ENCODE data around the gene DIO1.
A peak's percentile ranks its signal among the peaks of the same experiment; 100 is the strongest.

Gene DIO1

GRCh38 chr1:53909946-53910345 is 16.0 kb downstream of the DIO1 start:
- H3K36me3 ChIP-seq (ENCODE audit: control insufficient read depth in 1 of 2, insufficient read depth in 2 of 2, low read depth in 1 of 2, low read length in 2 of 2) = peaks cover 14 to 18% of the 10 kb centered on the region in 2 experiments
- H3K79me1 ChIP-seq (replicated peaks; ENCODE audit: low read length, poor library complexity, severe bottlenecking) = no peaks in the 10 kb centered on the region
- H3K14ac ChIP-seq (ENCODE audit: low read length in 2 of 2) = no peak overlapping the region
- H2BK5ac ChIP-seq (ENCODE audit: low read depth, low read length, poor library complexity, severe bottlenecking) = no peak overlapping the region
- H4K91ac ChIP-seq (ENCODE audit: low read length) = no peak overlapping the region
- H3K27me3 ChIP-seq (ENCODE audit: control insufficient read depth in 1 of 2, insufficient read depth in 1 of 2, low read length in 2 of 2) = no peaks in the 10 kb centered on the region
- H2BK120ac ChIP-seq (ENCODE audit: low read depth, low read length) = no peak overlapping the region
- H3K18ac ChIP-seq (ENCODE audit: low read depth in 1 of 2, low read length in 2 of 2) = no peak overlapping the region
- DNase-seq = peak; percentile 19
- H3K4me3 ChIP-seq (ENCODE audit: insufficient read depth in 1 of 2, low read depth in 1 of 2, low read length in 2 of 2) = no peak overlapping the region
- no peaks in the 10 kb centered on the region for H3K9me3 ChIP-seq (ENCODE audit: control insufficient read depth, low read length)
- H4K8ac ChIP-seq (ENCODE audit: low read length) = no peak overlapping the region
- no peak overlapping the region for H3K9ac ChIP-seq (ENCODE audit: low read length)
- 98% methylated on average over 2 of the region's 3 CpGs for WGBS
- no peak overlapping the region for H3K4me2 ChIP-seq (ENCODE audit: low read length, poor library complexity, severe bottlenecking)
- no peak overlapping the region for H2AK5ac ChIP-seq (ENCODE audit: low read length, severe bottlenecking)
- H3K4ac ChIP-seq (ENCODE audit: low read depth in 1 of 2, low read length in 2 of 2) = no peak overlapping the region
- H2AFZ ChIP-seq (ENCODE audit: low read depth, low read length) = no peak overlapping the region
- H2BK12ac ChIP-seq (ENCODE audit: low read length in 2 of 2) = no peak overlapping the region
- H3K4me1 ChIP-seq (ENCODE audit: control insufficient read depth, insufficient read depth, low read depth, low read length) = no peaks in the 10 kb centered on the region
- H3K27ac ChIP-seq (ENCODE audit: low read length, poor library complexity, severe bottlenecking) = no peak overlapping the region
- no peak overlapping the region for H2BK15ac ChIP-seq (ENCODE audit: low read depth, poor library complexity, severe bottlenecking)
- no peak overlapping the region for H3K23ac ChIP-seq (ENCODE audit: low read length in 2 of 2)

GRCh38 chr1:53911442-53911841 is 17.5 kb downstream of the DIO1 start:
- Histone ChIP-seq H3K4me3 (ENCODE audit: insufficient read depth in 1 of 2, low read depth in 1 of 2, low read length in 2 of 2) (no peak overlapping the region), H3K27me3 (ENCODE audit: control insufficient read depth in 1 of 2, insufficient read depth in 1 of 2, low read length in 2 of 2) (no peaks in the 10 kb centered on the region), H3K36me3 (ENCODE audit: control insufficient read depth in 1 of 2, insufficient read depth in 2 of 2, low read depth in 1 of 2, low read length in 2 of 2) (peaks cover 19 to 29% of the 10 kb centered on the region in 2 experiments), H2AK5ac (ENCODE audit: low read length, severe bottlenecking) (no peak overlapping the region), H2BK15ac (ENCODE audit: low read depth, poor library complexity, severe bottlenecking) (no peak overlapping the region), H3K18ac (ENCODE audit: low read depth in 1 of 2, low read length in 2 of 2) (no peak overlapping the region), H3K9me3 (ENCODE audit: control insufficient read depth, low read length) (no peaks in the 10 kb centered on the region), H4K91ac (ENCODE audit: low read length) (no peak overlapping the region), H3K9ac (ENCODE audit: low read length) (no peak overlapping the region), H2BK12ac (ENCODE audit: low read length in 2 of 2) (no peak overlapping the region), H3K4me1 (ENCODE audit: control insufficient read depth, insufficient read depth, low read depth, low read length) (no peaks in the 10 kb centered on the region), H3K4ac (ENCODE audit: low read depth in 1 of 2, low read length in 2 of 2) (no peak overlapping the region), H4K8ac (ENCODE audit: low read length) (no peak overlapping the region), H3K27ac (ENCODE audit: low read length, poor library complexity, severe bottlenecking) (no peak overlapping the region), H3K14ac (ENCODE audit: low read length in 2 of 2) (no peak overlapping the region), H2BK120ac (ENCODE audit: low read depth, low read length) (no peak overlapping the region), H3K23ac (ENCODE audit: low read length in 2 of 2) (no peak overlapping the region), H2AFZ (ENCODE audit: low read depth, low read length) (no peak overlapping the region), H3K79me1 (replicated peaks; ENCODE audit: low read length, poor library complexity, severe bottlenecking) (no peaks in the 10 kb centered on the region), H2BK5ac (ENCODE audit: low read depth, low read length, poor library complexity, severe bottlenecking) (no peak overlapping the region), H3K4me2 (ENCODE audit: low read length, poor library complexity, severe bottlenecking) (no peak overlapping the region)
- 98% methylated on average over 3 of the region's 4 CpGs for WGBS
- no peak for DNase-seq

GRCh38 chr1:53913352-53914033 is 19.5 kb downstream of the DIO1 start:
- no peak overlapping the region for H3K4me2 ChIP-seq (ENCODE audit: low read length, poor library complexity, severe bottlenecking)
- H4K8ac ChIP-seq (ENCODE audit: low read length) = no peak overlapping the region
- H2BK12ac ChIP-seq (ENCODE audit: low read length in 2 of 2) = no peak overlapping the region
- no peaks in the 10 kb centered on the region for H3K4me1 ChIP-seq (ENCODE audit: control insufficient read depth, insufficient read depth, low read depth, low read length)
- H2AK5ac ChIP-seq (ENCODE audit: low read length, severe bottlenecking) = no peak overlapping the region
- no peak overlapping the region for H3K27ac ChIP-seq (ENCODE audit: low read length, poor library complexity, severe bottlenecking)
- no peak overlapping the region for H4K91ac ChIP-seq (ENCODE audit: low read length)
- no peak overlapping the region for H3K4me3 ChIP-seq (ENCODE audit: insufficient read depth in 1 of 2, low read depth in 1 of 2, low read length in 2 of 2)
- no peak overlapping the region for H2BK15ac ChIP-seq (ENCODE audit: low read depth, poor library complexity, severe bottlenecking)
- H3K4ac ChIP-seq (ENCODE audit: low read depth in 1 of 2, low read length in 2 of 2) = no peak overlapping the region
- H3K23ac ChIP-seq (ENCODE audit: low read length in 2 of 2) = no peak overlapping the region
- H3K18ac ChIP-seq (ENCODE audit: low read depth in 1 of 2, low read length in 2 of 2) = no peak overlapping the region
- H3K9ac ChIP-seq (ENCODE audit: low read length) = no peak overlapping the region
- no peaks in the 10 kb centered on the region for H3K9me3 ChIP-seq (ENCODE audit: control insufficient read depth, low read length)
- no peak overlapping the region for H3K14ac ChIP-seq (ENCODE audit: low read length in 2 of 2)
- WGBS = 81% methylated on average over 4 of the region's 5 CpGs
- H3K36me3 ChIP-seq (ENCODE audit: control insufficient read depth in 1 of 2, insufficient read depth in 2 of 2, low read depth in 1 of 2, low read length in 2 of 2) = peaks cover 19 to 34% of the 10 kb centered on the region in 2 experiments
- no peak overlapping the region for H2BK120ac ChIP-seq (ENCODE audit: low read depth, low read length)
- H3K27me3 ChIP-seq (ENCODE audit: control insufficient read depth in 1 of 2, insufficient read depth in 1 of 2, low read length in 2 of 2) = no peaks in the 10 kb centered on the region
- H3K79me1 ChIP-seq (replicated peaks; ENCODE audit: low read length, poor library complexity, severe bottlenecking) = no peaks in the 10 kb centered on the region
- no peak overlapping the region for H2BK5ac ChIP-seq (ENCODE audit: low read depth, low read length, poor library complexity, severe bottlenecking)
- no peak overlapping the region for H2AFZ ChIP-seq (ENCODE audit: low read depth, low read length)
- no peak for DNase-seq

GRCh38 chr1:53918343-53918742 is 24.4 kb downstream of the DIO1 start:
- Histone ChIP-seq H3K4me3 (ENCODE audit: insufficient read depth in 1 of 2, low read depth in 1 of 2, low read length in 2 of 2) (no peak overlapping the region), H3K9me3 (ENCODE audit: control insufficient read depth, low read length) (peaks cover 3% of the 10 kb centered on the region), H3K14ac (ENCODE audit: low read length in 2 of 2) (no peak overlapping the region), H2AFZ (ENCODE audit: low read depth, low read length) (no peak overlapping the region), H3K23ac (ENCODE audit: low read length in 2 of 2) (no peak overlapping the region), H2BK120ac (ENCODE audit: low read depth, low read length) (no peak overlapping the region), H4K8ac (ENCODE audit: low read length) (no peak overlapping the region), H3K18ac (ENCODE audit: low read depth in 1 of 2, low read length in 2 of 2) (no peak overlapping the region), H3K27me3 (ENCODE audit: control insufficient read depth in 1 of 2, insufficient read depth in 1 of 2, low read length in 2 of 2) (no peaks in the 10 kb centered on the region), H2AK5ac (ENCODE audit: low read length, severe bottlenecking) (no peak overlapping the region), H2BK15ac (ENCODE audit: low read depth, poor library complexity, severe bottlenecking) (no peak overlapping the region), H3K4me2 (ENCODE audit: low read length, poor library complexity, severe bottlenecking) (no peak overlapping the region), H4K91ac (ENCODE audit: low read length) (no peak overlapping the region), H3K36me3 (ENCODE audit: control insufficient read depth in 1 of 2, insufficient read depth in 2 of 2, low read depth in 1 of 2, low read length in 2 of 2) (peaks cover 15 to 60% of the 10 kb centered on the region in 2 experiments), H3K79me1 (replicated peaks; ENCODE audit: low read length, poor library complexity, severe bottlenecking) (no peaks in the 10 kb centered on the region), H3K4me1 (ENCODE audit: control insufficient read depth, insufficient read depth, low read depth, low read length) (no peaks in the 10 kb centered on the region), H3K4ac (ENCODE audit: low read depth in 1 of 2, low read length in 2 of 2) (no peak overlapping the region), H3K27ac (ENCODE audit: low read length, poor library complexity, severe bottlenecking) (no peak overlapping the region), H2BK5ac (ENCODE audit: low read depth, low read length, poor library complexity, severe bottlenecking) (no peak overlapping the region), H2BK12ac (ENCODE audit: low read length in 2 of 2) (no peak overlapping the region), H3K9ac (ENCODE audit: low read length) (no peak overlapping the region)
- peak; percentile 29 for DNase-seq
- WGBS = 92% methylated on average over 5 of the region's 5 CpGs

Measured in mesenchymal stem cell (in vitro differentiated cells and primary cell).